GM23338 (cell line): ENCODE data around the gene FNIP2. TPM values are rescaled to one million over a fixed set of nuclear protein-coding genes. Genes with fewer than 3 reads are reported as not detected.

Experiments used
- ATAC-seq: fragments of 200-7000 bp; cut with Tn5 transposase; 3 replicates; pipeline ENCODE4 v1.9.1; 2020
- DNase-seq: peaks from one replicate; pipeline ENCODE4 v3.0.0-alpha.2; 2015; ENCODE audit warnings: low spot score
- H2AFZ ChIP-seq: fragments of 200-600 bp; sonication (generic); 2 replicates; pipeline ENCODE4 v1.8.0; 2016; ENCODE audit warnings: antibody characterized with exemption, mild to moderate bottlenecking, moderate library complexity
- H3F3A ChIP-seq: fragments of 200-600 bp; sonication (generic); replicated peaks from 2 replicates; pipeline ENCODE4 v1.8.0; 2017; ENCODE audit warnings: antibody characterized with exemption, mixed run types, low read depth
- H3K27ac ChIP-seq: fragments of 200-600 bp; sonication (generic); 2 replicates; pipeline ENCODE4 v1.6.1; 2016; ENCODE audit warnings: low read depth
- H3K27me3 ChIP-seq: fragments of 200-600 bp; sonication (generic); 2 replicates; pipeline ENCODE4 v1.8.0; 2016; ENCODE audit warnings: mild to moderate bottlenecking, mixed run types, moderate library complexity; ENCODE audit not compliant: insufficient read depth
- H3K36me3 ChIP-seq: fragments of 200-600 bp; sonication (generic); 2 replicates; pipeline ENCODE4 v1.8.0; 2016; ENCODE audit warnings: mild to moderate bottlenecking; ENCODE audit not compliant: insufficient read depth
- H3K4me1 ChIP-seq: fragments of 200-600 bp; sonication (generic); 2 replicates; pipeline ENCODE4 v1.8.0; 2016; ENCODE audit warnings: mild to moderate bottlenecking, moderate library complexity; ENCODE audit not compliant: insufficient read depth
- H3K4me2 ChIP-seq: fragments of 200-600 bp; sonication (generic); 2 replicates; pipeline ENCODE4 v1.7.1; 2017; ENCODE audit warnings: mixed run types
- H3K4me3 ChIP-seq: fragments of 200-600 bp; sonication (generic); 2 replicates; pipeline ENCODE4 v1.6.1; 2016; ENCODE audit warnings: mixed run types
- H3K79me2 ChIP-seq: fragments of 200-600 bp; sonication (generic); replicated peaks from 2 replicates; pipeline ENCODE4 v1.8.0; 2017; ENCODE audit warnings: mild to moderate bottlenecking; ENCODE audit not compliant: insufficient read depth
- H3K9me2 ChIP-seq: fragments of 200-600 bp; sonication (generic); 2 replicates; pipeline ENCODE4 v1.8.0; 2017; ENCODE audit not compliant: insufficient read depth
- H4K20me1 ChIP-seq: fragments of 200-600 bp; sonication (generic); replicated peaks from 2 replicates; pipeline ENCODE4 v1.8.0; 2017; ENCODE audit warnings: mild to moderate bottlenecking; ENCODE audit not compliant: insufficient read depth
- H3K27ac Mint-ChIP-seq: 2 replicates; pipeline ENCODE4 v1.8.0; 2020; ENCODE audit warnings: inconsistent platforms, mild to moderate bottlenecking, moderate library complexity, mixed read lengths
- H3K27me3 Mint-ChIP-seq: 3 replicates; pipeline ENCODE4 v1.8.0; 2022; ENCODE audit warnings: low read depth, mild to moderate bottlenecking, moderate library complexity, mixed read lengths, inconsistent platforms; ENCODE audit not compliant: insufficient read depth, poor library complexity
- H3K36me3 Mint-ChIP-seq: 3 replicates; pipeline ENCODE4 v1.8.0; 2021; ENCODE audit warnings: low read depth, mild to moderate bottlenecking, inconsistent platforms, moderate library complexity, mixed read lengths
- H3K4me1 Mint-ChIP-seq: 3 replicates; pipeline ENCODE4 v1.8.0; 2020; ENCODE audit warnings: mild to moderate bottlenecking, inconsistent platforms, mixed read lengths
- H3K4me3 Mint-ChIP-seq: 3 replicates; pipeline ENCODE4 v1.8.0; 2021; ENCODE audit warnings: moderate library complexity, mild to moderate bottlenecking, inconsistent platforms, mixed read lengths
- H3K9me3 Mint-ChIP-seq: 3 replicates; pipeline ENCODE4 v1.8.0; 2020; ENCODE audit warnings: moderate library complexity, mild to moderate bottlenecking, inconsistent platforms, mixed read lengths
- CREB1 ChIP-seq: fragments of 250-450 bp; sonication (Bioruptor Pico); IDR thresholded peaks from 2 replicates; pipeline ENCODE4 v1.5.0; 2020; ENCODE audit warnings: low read depth, mild to moderate bottlenecking, moderate library complexity
- CTCF ChIP-seq, 2 experiments: fragments of 200-600 bp in 1 of 2; sonication (generic) in 1 of 2; conservative IDR thresholded peaks; 2 replicates each; pipeline versions ENCODE4 v1.5.1 to v1.6.1; 2016 to 2017; ENCODE audit warnings: antibody characterized with exemption in 2 of 2, low read depth in 2 of 2, mild to moderate bottlenecking in 2 of 2, moderate library complexity in 1 of 2
- ETS1 ChIP-seq: IDR thresholded peaks from 2 replicates; pipeline ENCODE4 v1.6.1; 2016; ENCODE audit warnings: antibody characterized with exemption
- EZH2phosphoT487 ChIP-seq: fragments of 200-600 bp; sonication (generic); IDR thresholded peaks from one replicate; pipeline ENCODE4 v1.8.1; 2018; ENCODE audit warnings: antibody characterized with exemption; ENCODE audit not compliant: unreplicated experiment
- JUNB ChIP-seq: IDR thresholded peaks from one replicate; pipeline ENCODE4 v1.6.1; 2016; ENCODE audit warnings: antibody characterized with exemption; ENCODE audit not compliant: unreplicated experiment
- POLR2AphosphoS5 ChIP-seq: IDR thresholded peaks from 2 replicates; pipeline ENCODE4 v1.6.1; 2016; ENCODE audit warnings: antibody characterized with exemption, low read depth
- REST ChIP-seq: IDR thresholded peaks from one replicate; pipeline ENCODE4 v1.6.1; 2018; ENCODE audit warnings: antibody characterized with exemption; ENCODE audit not compliant: unreplicated experiment
- STAT1 ChIP-seq: IDR thresholded peaks from one replicate; pipeline ENCODE4 v1.6.1; 2016; ENCODE audit warnings: antibody characterized with exemption; ENCODE audit not compliant: unreplicated experiment
- ZNF114 ChIP-seq: fragments of 250-450 bp; sonication (Bioruptor Pico); IDR thresholded peaks from 2 replicates; pipeline ENCODE4 v1.5.0; 2020; ENCODE audit warnings: mild to moderate bottlenecking, moderate library complexity
- ZNF462 ChIP-seq: fragments of 250-450 bp; sonication (Bioruptor Pico); IDR thresholded peaks from 2 replicates; pipeline ENCODE4 v1.5.0; 2020; ENCODE audit warnings: mild to moderate bottlenecking, moderate library complexity
- polyA plus RNA-seq: library from polyadenylated mRNA; unstranded; fragments of >200 nt; fragmentation: Nextera tagmentation; extraction: Ambion mirVana; gene quantifications from 2 replicates; pipeline ENCODE4 v1.2.1, GENCODE V29; 2016
- total RNA-seq: library from RNA; depleted of rRNA; stranded (reverse); fragments of >200 nt; shearing (Covaris generic); gene quantifications from 2 replicates; pipeline ENCODE4 v1.2.3, GENCODE V29; 2014

Gene FNIP2
- total and polyA plus RNA-seq, 2 experiments from 2014 or later: 2.7 to 17.2 TPM

GRCh38 chr4:158799856-158800255 lies 31.0 kb downstream of the FNIP2 start (continued):
- no peak for TF ChIP-seq POLR2AphosphoS5
- no peak for TF ChIP-seq CREB1 (CRISPR knock-in tag)
- TF ChIP-seq CTCF (conservative IDR thresholded peaks at IDR 0.05; ENCODE audit: low read depth in 2 of 2): no peak

GRCh38 chr4:158801066-158801465 lies 32.2 kb downstream of the FNIP2 start:
- peaks cover 30% of the 10 kb centered on the region for H3K4me1 Mint-ChIP-seq
- ATAC-seq (peak; percentile 53), DNase-seq (no peak)
- Histone ChIP-seq H3K4me1 (peaks cover 19% of the 10 kb centered on the region; the same call in 1 of the 2 replicates), H3K4me2 (no peak overlapping the region), H3K36me3 (no peaks in the 10 kb centered on the region), H3K27me3 (no peaks in the 10 kb centered on the region), H3K27ac (no peak overlapping the region), H2AFZ (no peak overlapping the region), H3K4me3 (no peak overlapping the region), H4K20me1 (no peaks in the 10 kb centered on the region), H3K9me2 (no peaks in the 10 kb centered on the region), H3K79me2 (peaks cover 11% of the 10 kb centered on the region), H3F3A (no peaks in the 10 kb centered on the region)
- H3K4me3 Mint-ChIP-seq: no peak overlapping the region
- no peak overlapping the region for H3K27ac Mint-ChIP-seq
- H3K36me3 Mint-ChIP-seq: no peaks in the 10 kb centered on the region
- no peaks in the 10 kb centered on the region for H3K9me3 Mint-ChIP-seq
- no peaks in the 10 kb centered on the region for H3K27me3 Mint-ChIP-seq
- TF ChIP-seq CTCF (conservative IDR thresholded peaks at IDR 0.05; ENCODE audit: low read depth in 2 of 2): no peak
- TF ChIP-seq EZH2phosphoT487: no peak
- TF ChIP-seq POLR2AphosphoS5: no peak
- TF ChIP-seq ZNF114: no peak
- no peak for TF ChIP-seq REST
- TF ChIP-seq JUNB: no peak
- no peak for TF ChIP-seq STAT1
- TF ChIP-seq ZNF462: no peak
- TF ChIP-seq ETS1: no peak
